PC-9 (cell line): ENCODE measurements around the gene RC3H2.

Source experiments
- EZH2 ChIP-seq: fragments of 200-600 bp; sonication (generic); IDR thresholded peaks from 2 replicates; pipeline ENCODE4 v1.8.0; 2017; ENCODE audit warnings: antibody characterized with exemption, low read depth
- TF ChIP-seq, protein P1 (sequence below): fragments of 200-600 bp; sonication (generic); conservative IDR thresholded peaks from 2 replicates; pipeline ENCODE4 v1.6.1; 2017; ENCODE audit warnings: mixed run types, antibody characterized with exemption, mild to moderate bottlenecking, moderate library complexity

DNA sequence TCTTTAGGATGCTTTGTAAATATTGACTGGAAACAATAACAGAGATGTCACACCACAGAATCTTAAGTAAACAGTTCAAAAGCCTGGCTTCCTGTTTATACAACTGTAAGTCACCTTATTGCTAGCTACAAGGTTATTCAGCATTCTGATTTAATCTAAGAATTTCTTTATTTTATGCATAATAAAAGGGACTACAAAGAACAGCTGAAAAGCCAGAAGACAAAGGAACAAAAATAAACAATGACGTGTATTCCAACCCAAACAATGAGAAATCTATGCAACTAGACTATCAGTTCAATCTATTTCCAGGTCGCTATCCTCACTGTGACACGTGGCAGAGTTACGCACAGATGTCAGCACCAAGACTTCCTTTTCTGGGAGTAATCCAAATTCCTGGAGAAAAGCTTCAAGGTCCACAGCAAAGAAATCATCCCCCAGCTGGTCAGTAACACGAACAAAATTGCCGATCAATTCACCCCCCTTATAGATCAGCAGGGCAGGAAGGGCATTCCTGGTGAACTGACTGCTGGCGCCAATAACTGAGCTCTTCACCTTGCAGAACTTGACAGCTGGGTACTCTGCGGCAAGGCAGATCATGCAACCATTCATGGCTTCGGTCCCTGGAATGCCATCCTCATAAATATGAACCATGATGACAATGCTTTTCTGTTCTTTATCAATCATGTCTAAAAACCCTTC, 85.2 kb downstream of the RC3H2 start:
- TF ChIP-seq, protein P1, sequence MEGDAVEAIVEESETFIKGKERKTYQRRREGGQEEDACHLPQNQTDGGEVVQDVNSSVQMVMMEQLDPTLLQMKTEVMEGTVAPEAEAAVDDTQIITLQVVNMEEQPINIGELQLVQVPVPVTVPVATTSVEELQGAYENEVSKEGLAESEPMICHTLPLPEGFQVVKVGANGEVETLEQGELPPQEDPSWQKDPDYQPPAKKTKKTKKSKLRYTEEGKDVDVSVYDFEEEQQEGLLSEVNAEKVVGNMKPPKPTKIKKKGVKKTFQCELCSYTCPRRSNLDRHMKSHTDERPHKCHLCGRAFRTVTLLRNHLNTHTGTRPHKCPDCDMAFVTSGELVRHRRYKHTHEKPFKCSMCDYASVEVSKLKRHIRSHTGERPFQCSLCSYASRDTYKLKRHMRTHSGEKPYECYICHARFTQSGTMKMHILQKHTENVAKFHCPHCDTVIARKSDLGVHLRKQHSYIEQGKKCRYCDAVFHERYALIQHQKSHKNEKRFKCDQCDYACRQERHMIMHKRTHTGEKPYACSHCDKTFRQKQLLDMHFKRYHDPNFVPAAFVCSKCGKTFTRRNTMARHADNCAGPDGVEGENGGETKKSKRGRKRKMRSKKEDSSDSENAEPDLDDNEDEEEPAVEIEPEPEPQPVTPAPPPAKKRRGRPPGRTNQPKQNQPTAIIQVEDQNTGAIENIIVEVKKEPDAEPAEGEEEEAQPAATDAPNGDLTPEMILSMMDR: no peak
- TF ChIP-seq EZH2: no peak
